Lung microvascular endothelial cell (primary cell): ENCODE data around the gene ATIC. TPM values are rescaled to one million over a fixed set of nuclear protein-coding genes. Genes with fewer than 3 reads are reported as not detected.
"Not testable (repeated sequence)": the region's sequence is repeated elsewhere in the genome, so short reads cannot be mapped to it uniquely, and the experiment has no call there.

Source experiments
- DNase-seq, 2 donors: peaks; one replicate each; pipeline versions ENCODE4 v3.0.0 to v3.0.0-alpha.2; 2010; ENCODE audit warnings: low read depth in 2 of 2
- total RNA-seq: library from RNA; depleted of rRNA; stranded (reverse); fragments of >200 nt; gene quantifications from 2 replicates; pipeline ENCODE4 v1.2.1, GENCODE V29; 2014

ATIC gene
- 12.6 and 16.3 TPM in 2 replicates for total RNA-seq

GRCh38 chr2:215311625-215312396, at the start of gene ATIC:
Gene ATIC (plus strand): TSS chr2:215312059. CDS start chr2:215312143, 84 bp downstream.
- DNase-seq: peak; percentile 87 to 93

GRCh38 chr2:215262303-215262702, 49.6 kb upstream of the ATIC start:
- no peak for DNase-seq

GRCh38 chr2:215262741-215263362, 49.0 kb upstream of the ATIC start:
- DNase-seq: no peak

- no peak for DNase-seq
Measured at GRCh38 chr2:215264374-215264773, 47.5 kb upstream of the ATIC start.

- peak; percentile 74 to 84 for DNase-seq
Measured at GRCh38 chr2:215269397-215270117, 42.3 kb upstream of the ATIC start.

GRCh38 chr2:215270118-215270451, 41.8 kb upstream of the ATIC start:
- no peak for DNase-seq

GRCh38 chr2:215271446-215271845, 40.4 kb upstream of the ATIC start:
- no peak for DNase-seq

GRCh38 chr2:215272918-215273317, 38.9 kb upstream of the ATIC start:
- no peak for DNase-seq

GRCh38 chr2:215274829-215275228, 37.0 kb upstream of the ATIC start:
- no peak for DNase-seq

GRCh38 chr2:215275824-215276223, 36.0 kb upstream of the ATIC start:
- DNase-seq: no peak

GRCh38 chr2:215277944-215278343, 33.9 kb upstream of the ATIC start:
- no peak for DNase-seq

- DNase-seq: peak in 1 of 2 donors; percentile 10
Measured at GRCh38 chr2:215280326-215280725, 31.5 kb upstream of the ATIC start.

- no peak for DNase-seq
Measured at GRCh38 chr2:215283221-215283620, 28.6 kb upstream of the ATIC start.

GRCh38 chr2:215286309-215286708, 25.6 kb upstream of the ATIC start:
- DNase-seq: no peak

- DNase-seq: no peak
Measured at GRCh38 chr2:215288112-215288815, 23.6 kb upstream of the ATIC start.

- peak in 1 of 2 donors; percentile 55 for DNase-seq
Measured at GRCh38 chr2:215290980-215291599, 20.8 kb upstream of the ATIC start.

GRCh38 chr2:215293879-215294278, 18.0 kb upstream of the ATIC start:
- no peak for DNase-seq

- no peak for DNase-seq
Measured at GRCh38 chr2:215299337-215299859, 12.5 kb upstream of the ATIC start.

- DNase-seq: no peak
Measured at GRCh38 chr2:215301994-215302393, 9.9 kb upstream of the ATIC start.

GRCh38 chr2:215311259-215311624, 617 bp upstream of the ATIC start:
- not testable (repeated sequence) for DNase-seq

GRCh38 chr2:215313255-215313613, 1.4 kb downstream of the ATIC start:
- DNase-seq: no peak
